KBM-7 (cell line): Measurements from ENCODE around the gene MCF2L2.
"Not testable (repeated sequence)": the region's sequence is repeated elsewhere in the genome, so short reads cannot be mapped to it uniquely, and the experiment has no call there.

Experiments used
- DNase-seq: peaks from one replicate; pipeline ENCODE4 v3.0.0-alpha.2; 2015
- in situ Hi-C: fragments of 300-500 bp; cut with MboI; formaldehyde crosslinking; loops from 2 replicates; pipeline ENCODE4 v1.14.3; 2020; ENCODE audit warnings: low sequenced_read_pairs, low pct_unique_long_range_greater_than_20kb, mixed read lengths

The MCF2L2 gene

DNA sequence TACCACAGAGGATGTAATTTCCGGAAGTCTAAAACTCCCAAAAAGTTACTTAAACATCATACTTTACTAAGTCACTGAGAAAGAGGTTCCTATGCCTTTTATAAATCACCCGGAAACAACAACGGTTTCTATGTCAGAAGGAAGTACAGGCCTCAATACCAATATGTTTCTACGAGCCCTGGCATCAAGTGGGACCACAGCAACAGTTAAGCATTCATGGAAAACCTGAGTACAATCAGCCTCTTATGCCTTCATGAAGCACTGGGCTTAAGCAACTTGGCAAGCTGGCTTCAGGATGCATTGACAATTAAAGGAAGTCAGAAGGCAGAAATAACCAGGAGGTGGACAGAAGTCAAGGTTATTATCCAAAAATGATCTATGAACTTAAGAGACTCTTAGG, 194.5 kb downstream of the MCF2L2 start:
- in situ Hi-C loops, result no loop called here
- no peak for DNase-seq

GRCh38 chr3:183230826-183231225, 197.6 kb downstream of the MCF2L2 start:
- DNase-seq, result no peak
- in situ Hi-C loops, result no loop called here

DNA sequence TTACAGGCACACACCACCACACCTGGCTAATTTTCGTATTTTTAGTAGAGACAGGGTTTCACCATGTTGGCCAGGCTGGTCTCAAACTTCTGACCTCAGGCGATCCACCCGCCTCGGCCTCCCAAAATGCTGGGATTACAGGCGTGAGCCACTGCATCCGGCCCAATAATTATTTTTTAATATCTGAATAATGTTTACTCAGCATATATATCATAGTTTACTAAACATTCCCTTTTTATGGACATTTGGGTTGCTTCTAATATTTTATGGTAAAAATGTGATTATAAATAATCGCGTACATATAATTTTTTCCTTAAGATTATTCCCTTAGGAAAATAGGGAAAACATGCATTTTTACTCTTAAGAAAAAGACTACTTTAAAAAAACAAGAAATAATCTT, 198.2 kb downstream of the MCF2L2 start:
- in situ Hi-C loops, DNase-seq: not testable (repeated sequence)

GRCh38 chr3:183229178-183229577, 199.2 kb downstream of the MCF2L2 start:
- DNase-seq, result no peak
- in situ Hi-C loops, result no loop called here

DNA sequence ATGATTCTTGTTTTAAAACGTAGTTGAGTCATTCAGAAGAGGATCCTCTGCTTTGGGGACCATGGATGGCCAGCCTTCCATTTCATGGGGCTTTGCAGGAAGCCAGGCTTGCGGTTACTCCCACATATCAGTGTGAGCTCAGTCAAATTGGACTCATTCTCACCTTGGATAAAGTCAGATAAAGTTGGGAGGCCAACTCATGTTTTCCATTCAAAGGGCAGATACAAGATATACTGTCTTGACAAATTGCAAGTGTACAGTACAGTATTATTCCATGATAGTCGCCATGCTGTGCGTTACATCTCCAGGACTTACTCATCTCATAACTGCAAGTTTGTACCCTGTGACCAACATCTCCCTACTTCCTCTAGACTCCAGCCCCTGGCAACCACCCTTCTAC, 200.8 kb downstream of the MCF2L2 start:
- in situ Hi-C loops, result no loop called here
- DNase-seq, result no peak

DNA sequence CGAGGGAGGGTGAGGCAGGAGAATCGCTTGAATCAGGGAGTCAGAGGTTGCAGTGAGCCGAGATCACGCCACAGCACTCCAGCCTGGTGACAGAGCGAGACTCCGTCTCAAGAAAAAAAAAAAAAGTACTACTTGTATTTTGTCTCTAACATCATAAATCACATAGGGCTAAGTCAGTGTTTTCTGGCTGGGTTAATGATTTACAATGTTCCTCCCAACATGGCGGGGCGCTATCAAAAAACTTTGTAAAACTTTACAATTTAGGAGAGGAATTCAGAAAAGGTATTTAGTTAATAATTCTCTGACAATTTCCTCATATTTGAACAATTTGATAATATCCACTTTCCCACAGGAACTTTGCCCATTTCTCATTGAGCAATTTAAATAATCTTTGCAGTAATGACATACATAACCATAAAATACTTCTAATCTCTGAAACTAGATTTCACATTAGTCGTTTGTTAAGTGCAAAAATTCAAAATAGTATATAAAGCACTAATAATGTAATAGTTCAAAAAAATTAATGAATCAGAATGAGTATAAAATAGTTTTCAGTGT, 202.0 kb downstream of the MCF2L2 start:
- no peak for DNase-seq
- in situ Hi-C loops, result no loop called here

DNA sequence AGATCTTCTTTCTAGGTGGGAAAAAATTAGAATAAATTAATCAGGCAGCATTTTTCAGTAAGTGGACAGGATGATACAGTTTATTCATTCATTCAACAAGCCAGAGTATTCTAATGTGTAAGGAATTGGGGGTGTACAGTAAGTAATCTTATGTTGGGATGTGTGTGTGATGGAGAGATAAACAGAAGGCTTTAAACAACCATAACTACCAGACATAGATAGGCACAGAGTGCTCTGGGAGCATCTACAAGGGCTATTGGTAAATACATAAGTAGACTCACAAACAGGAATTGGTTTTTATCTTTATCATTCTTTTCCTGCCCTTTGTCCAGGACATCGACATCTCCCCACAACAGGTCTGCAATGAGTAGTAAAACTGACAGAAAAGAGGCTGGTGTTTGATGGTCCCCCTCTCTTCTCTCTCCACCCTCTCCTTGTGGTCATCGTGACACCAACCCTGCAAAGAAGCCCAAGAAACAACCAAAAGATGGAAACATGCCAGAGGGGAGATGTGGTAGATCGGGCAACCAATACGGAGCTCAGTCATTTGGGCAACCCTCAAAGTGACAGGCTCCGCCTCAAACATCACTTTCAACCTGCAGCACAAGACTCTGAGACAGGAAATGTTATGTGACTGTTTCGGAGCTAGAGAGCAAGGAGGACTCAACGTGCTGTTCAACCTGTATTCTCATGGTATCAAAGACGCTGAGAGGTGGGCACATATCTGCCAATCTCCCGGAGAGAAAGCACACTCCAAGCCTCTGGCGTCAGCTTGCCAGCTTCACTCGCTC, 204.0 kb downstream of the MCF2L2 start:
- DNase-seq, result no peak
- in situ Hi-C loops, result no loop called here

- in situ Hi-C loops, result no loop called here
- no peak for DNase-seq
Measured at GRCh38 chr3:183222631-183223235, 205.7 kb downstream of the MCF2L2 start.

GRCh38 chr3:183220828-183221227, 207.6 kb downstream of the MCF2L2 start:
- no peak for DNase-seq
- in situ Hi-C loops, result no loop called here

- in situ Hi-C loops, result no loop called here
- peak; percentile 59 for DNase-seq
Measured at GRCh38 chr3:183218826-183219225, 209.6 kb downstream of the MCF2L2 start.

DNA sequence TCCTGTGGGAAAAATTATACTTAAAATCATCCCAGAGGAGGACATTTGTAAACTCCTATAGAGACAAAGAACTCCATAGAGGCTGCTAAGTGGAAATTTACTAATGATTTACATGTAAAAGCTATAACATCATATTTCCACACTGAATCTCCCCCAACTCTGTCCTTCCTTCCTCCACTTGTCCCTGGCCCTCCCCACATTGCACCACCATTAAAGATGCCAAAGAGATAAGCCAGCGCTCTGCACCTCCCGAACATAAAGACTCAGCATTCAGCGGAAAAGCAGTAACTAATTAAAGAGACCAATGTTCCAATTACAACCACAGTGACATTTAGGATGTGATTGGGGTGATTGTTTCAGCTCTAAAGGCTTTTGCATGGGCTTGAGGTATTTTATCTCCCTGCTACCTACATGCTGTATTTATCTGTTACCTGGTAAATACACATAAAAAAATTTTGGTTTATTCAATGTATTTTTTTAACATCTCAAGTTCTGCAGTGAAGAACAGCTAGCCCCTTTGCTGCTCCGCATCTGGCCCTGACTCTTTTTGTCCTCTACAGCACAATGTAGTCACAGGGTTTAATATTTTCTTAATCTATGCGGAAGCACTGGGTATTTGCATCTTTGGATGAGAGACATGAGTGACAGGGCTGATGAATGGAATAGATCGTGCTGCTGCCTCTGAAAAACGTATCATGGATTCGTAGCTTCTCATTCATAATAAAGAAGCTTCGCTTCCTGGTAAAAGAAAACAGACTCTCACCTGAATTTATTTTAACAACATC, 210.7 kb downstream of the MCF2L2 start:
- in situ Hi-C loops, result no loop called here
- peak; percentile 61 for DNase-seq

DNA sequence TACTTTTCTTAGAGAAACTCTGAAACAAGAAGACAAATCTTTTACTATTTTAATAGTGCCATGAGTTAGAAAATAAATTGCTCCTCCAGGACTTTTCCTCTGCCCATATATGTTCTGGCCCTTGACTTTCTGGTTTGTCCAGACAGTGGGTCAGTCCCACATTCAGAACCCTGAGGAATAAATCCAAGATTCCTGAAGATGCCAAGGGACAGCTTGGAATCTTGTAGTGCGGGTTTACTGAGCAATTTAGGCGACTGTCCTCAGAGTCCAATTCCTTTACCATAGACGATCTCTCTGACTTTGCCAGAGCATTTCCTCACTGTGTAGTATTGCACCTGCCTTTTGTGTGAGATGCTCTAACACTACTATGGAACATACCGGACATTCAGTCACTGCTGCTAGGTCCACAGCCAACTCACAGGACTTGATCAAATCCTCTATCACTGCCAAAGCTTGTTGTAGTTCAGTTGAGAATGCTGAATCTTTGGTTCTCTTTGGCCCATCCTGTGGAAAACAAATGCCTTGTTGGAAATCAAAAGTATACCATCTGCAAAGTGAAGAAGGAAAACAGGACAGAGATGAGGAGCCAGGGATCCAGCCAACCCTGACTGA, 212.7 kb downstream of the MCF2L2 start:
- in situ Hi-C loops, result no loop called here
- no peak for DNase-seq

GRCh38 chr3:183214277-183214612, 214.2 kb downstream of the MCF2L2 start:
- no peak for DNase-seq
- in situ Hi-C loops, result no loop called here

- in situ Hi-C loops, result no loop called here
- no peak for DNase-seq
Measured at GRCh38 chr3:183213415-183214276, 214.8 kb downstream of the MCF2L2 start.

DNA sequence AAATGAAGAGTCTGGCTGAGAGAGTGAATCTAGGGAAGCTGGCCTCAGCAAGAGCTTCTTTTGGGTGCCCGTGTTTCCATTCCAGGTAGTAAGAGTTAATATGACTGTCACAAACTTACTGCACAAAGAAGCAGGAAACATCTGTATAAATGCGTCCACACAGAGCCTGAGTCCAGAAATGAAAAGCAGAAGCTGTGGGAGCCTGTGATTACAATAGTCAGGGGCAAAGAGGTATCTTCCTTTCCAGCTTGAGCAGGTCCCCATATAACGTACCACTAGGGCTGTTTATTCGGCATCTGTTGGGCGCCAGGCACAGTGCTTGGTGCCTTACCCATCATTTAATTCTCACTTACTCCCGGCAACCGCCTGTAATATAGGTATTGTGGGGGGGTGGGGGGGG, 215.9 kb downstream of the MCF2L2 start:
- in situ Hi-C loops, result no loop called here
- DNase-seq, result peak; percentile 98

DNA sequence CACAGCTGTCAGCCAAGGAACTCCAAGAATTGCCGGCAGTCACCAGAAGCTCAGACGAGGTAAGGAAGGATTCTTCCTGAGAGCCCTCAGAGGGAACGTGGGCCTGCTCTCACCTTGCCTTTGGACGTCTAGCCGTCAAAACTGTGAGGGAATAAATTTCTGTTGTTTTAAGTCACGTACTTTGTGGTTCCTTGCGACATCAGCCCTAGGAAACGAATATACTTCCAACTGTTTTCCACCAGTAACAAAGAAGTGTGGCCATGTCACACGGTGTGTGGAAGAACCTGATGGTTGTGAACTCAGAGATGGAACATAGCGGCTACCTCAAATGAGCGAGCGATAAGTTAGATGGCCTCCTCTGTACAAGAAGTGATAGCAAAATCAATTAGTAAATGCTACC, 216.3 kb downstream of the MCF2L2 start:
- in situ Hi-C loops, result no loop called here
- no peak for DNase-seq

DNA sequence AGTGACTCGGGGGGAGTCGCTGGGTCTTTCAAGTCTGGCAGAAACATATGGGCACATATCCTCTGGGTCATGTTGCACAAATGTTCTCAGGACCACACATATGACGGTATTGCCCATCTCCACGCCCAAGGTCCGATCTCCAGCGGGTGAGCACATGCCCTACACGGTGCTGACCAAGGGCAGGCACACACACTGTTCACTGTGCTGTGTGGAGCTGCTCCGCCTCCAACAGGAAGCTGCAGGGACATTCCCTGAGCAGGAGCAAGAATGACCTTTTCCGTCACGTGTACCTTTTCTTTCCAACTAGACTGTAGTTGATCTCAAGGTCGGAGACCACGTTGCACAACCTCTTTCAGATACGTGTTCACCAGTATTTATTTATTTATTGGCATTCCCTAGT, 217.1 kb downstream of the MCF2L2 start:
- no peak for DNase-seq
- in situ Hi-C loops, result no loop called here

DNA sequence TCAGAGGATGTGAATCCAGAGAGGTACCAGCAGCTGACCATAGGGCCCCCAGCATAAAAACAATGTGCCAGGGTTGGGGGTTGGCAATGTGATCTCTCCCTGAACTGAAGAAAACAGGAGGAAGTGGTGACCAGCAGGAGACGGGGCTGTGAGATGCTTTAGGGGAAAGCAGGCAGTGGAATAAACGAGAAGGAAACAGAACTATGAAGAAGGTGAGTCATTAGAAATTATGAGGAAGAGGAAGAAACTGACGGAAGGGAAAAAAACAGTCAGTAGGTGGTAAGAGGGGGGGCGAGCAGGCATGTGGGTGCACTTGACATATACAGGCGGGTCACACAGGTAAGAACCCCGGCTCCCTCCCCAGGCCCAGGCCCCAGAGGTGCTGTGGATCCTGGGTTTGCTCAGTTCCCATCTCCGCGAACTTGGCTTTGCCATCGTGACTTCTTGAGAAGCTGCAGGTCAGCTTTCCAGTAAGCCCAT, 217.5 kb downstream of the MCF2L2 start:
- DNase-seq, result peak; percentile 83
- in situ Hi-C loops, result no loop called here

DNA sequence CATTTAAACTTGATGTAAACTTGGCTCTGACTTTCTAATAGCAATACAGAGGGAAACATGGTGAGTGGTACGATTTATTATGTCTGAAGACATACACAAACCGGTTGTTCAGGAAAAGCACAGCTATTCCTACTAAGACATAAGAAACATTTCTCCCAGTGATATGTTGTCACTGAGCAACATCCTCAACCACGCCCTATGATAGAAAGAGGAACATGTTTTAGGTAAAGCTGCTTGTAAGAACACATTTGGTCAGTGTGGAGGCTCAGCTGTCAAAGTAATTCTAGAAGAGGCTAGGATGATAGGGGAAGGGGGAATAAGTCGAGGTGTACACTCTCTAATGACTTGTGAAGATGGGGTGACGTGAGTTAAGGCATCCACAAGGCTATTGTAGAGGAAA, 218.1 kb downstream of the MCF2L2 start:
- peak; percentile 62 for DNase-seq
- in situ Hi-C loops, result no loop called here
